OCI-LY1 (cell line): ENCODE data around the gene MZT2A.
A peak's percentile ranks its signal among the peaks of the same experiment; 100 is the strongest.
"Not testable (repeated sequence)": the region's sequence is repeated elsewhere in the genome, so short reads cannot be mapped to it uniquely, and the experiment has no call there.

Experiments
- H2AFZ ChIP-seq: fragments of 200-600 bp; sonication (generic), shearing (Covaris generic); 2 replicates; pipeline ENCODE4 v1.6.0; 2014; ENCODE audit warnings: antibody characterized with exemption, mild to moderate bottlenecking, low read length
- H3F3A ChIP-seq: fragments of 200-600 bp; sonication (generic), shearing (Covaris generic); 2 replicates; pipeline ENCODE4 v1.6.0; 2014; ENCODE audit warnings: mild to moderate bottlenecking, antibody characterized with exemption, low read length, moderate library complexity; ENCODE audit not compliant: insufficient read depth
- H3K27ac ChIP-seq: fragments of 200-600 bp; sonication (generic); 2 replicates; pipeline ENCODE4 v1.5.1; 2014; ENCODE audit warnings: low read length, mixed run types, mild to moderate bottlenecking, low read depth; ENCODE audit not compliant: poor library complexity, severe bottlenecking
- H3K27me3 ChIP-seq: fragments of 200-600 bp; sonication (generic); 2 replicates; pipeline ENCODE4 v1.6.0; 2014; ENCODE audit warnings: antibody characterized with exemption, mild to moderate bottlenecking, low read length, moderate library complexity; ENCODE audit not compliant: insufficient read depth
- H3K36me3 ChIP-seq: fragments of 200-600 bp; sonication (generic); 2 replicates; pipeline ENCODE4 v1.6.1; 2014; ENCODE audit warnings: mild to moderate bottlenecking, antibody characterized with exemption, low read length, moderate library complexity, mixed read lengths; ENCODE audit not compliant: insufficient read depth
- H3K4me1 ChIP-seq: fragments of 200-600 bp; sonication (generic); 2 replicates; pipeline ENCODE4 v1.5.1; 2014; ENCODE audit warnings: mild to moderate bottlenecking, low read length, moderate library complexity; ENCODE audit not compliant: insufficient read depth, severe bottlenecking
- H3K4me2 ChIP-seq: fragments of 200-600 bp; sonication (generic), shearing (Covaris generic); 2 replicates; pipeline ENCODE4 v1.6.1; 2014; ENCODE audit warnings: low read length
- H3K4me3 ChIP-seq: fragments of 200-600 bp; sonication (generic); 2 replicates; pipeline ENCODE4 v1.5.1; 2014; ENCODE audit warnings: low read length, low read depth, mild to moderate bottlenecking, mixed read lengths; ENCODE audit not compliant: poor library complexity, severe bottlenecking
- H3K79me2 ChIP-seq: fragments of 200-600 bp; shearing (Covaris generic); 2 replicates; pipeline ENCODE4 v1.6.1; 2016; ENCODE audit warnings: mixed run types, low read length, mixed read lengths; ENCODE audit not compliant: insufficient read depth
- H3K9ac ChIP-seq: fragments of 200-600 bp; sonication (generic), shearing (Covaris generic); 2 replicates; pipeline ENCODE4 v1.6.1; 2014; ENCODE audit warnings: mild to moderate bottlenecking, low read length, mixed read lengths
- H3K9me2 ChIP-seq: fragments of 200-600 bp; sonication (generic), shearing (Covaris generic); 2 replicates; pipeline ENCODE4 v1.6.1; 2014; ENCODE audit warnings: low read depth, mild to moderate bottlenecking, low read length, mixed read lengths
- H3K9me3 ChIP-seq: fragments of 200-600 bp; shearing (Covaris generic); 2 replicates; pipeline ENCODE4 v1.6.1; 2014; ENCODE audit warnings: low read length, mixed read lengths
- H4K20me1 ChIP-seq: fragments of 200-600 bp; sonication (generic), shearing (Covaris generic); 2 replicates; pipeline ENCODE4 v1.6.0; 2016; ENCODE audit warnings: mild to moderate bottlenecking, low read length; ENCODE audit not compliant: insufficient read depth
- CTCF ChIP-seq: fragments of 200-600 bp; sonication (generic), shearing (Covaris generic); IDR thresholded peaks from 2 replicates; pipeline ENCODE4 v1.5.1; 2017; ENCODE audit warnings: mild to moderate bottlenecking, antibody characterized with exemption, low read length, moderate library complexity, mixed read lengths
- EZH2 ChIP-seq: fragments of 200-600 bp; sonication (generic), shearing (Covaris generic); IDR thresholded peaks from 2 replicates; pipeline ENCODE4 v1.8.0; 2017; ENCODE audit warnings: borderline replicate concordance, mixed run types, mild to moderate bottlenecking, antibody characterized with exemption, low read length, moderate library complexity, mixed read lengths

MZT2A gene

GRCh38 chr2:131492015-131492417, at the start of gene MZT2A:
Gene MZT2A, minus strand, starts transcription at chr2:131492397. Its CDS starts 21 bp downstream, at chr2:131492376.
- H2AFZ ChIP-seq, H3K9me3 ChIP-seq, H3K9me2 ChIP-seq, H3F3A ChIP-seq, H4K20me1 ChIP-seq, H3K27me3 ChIP-seq: not testable (repeated sequence)
- Histone ChIP-seq H3K4me2 (peak within 1 kb of the TSS; percentile 96), H3K27ac (peak within 1 kb of the TSS; percentile 77), H3K4me1 (peaks cover 34% of the 10 kb centered on the region), H3K4me3 (peak within 1 kb of the TSS; percentile 97), H3K79me2 (peaks cover 40% of the 10 kb centered on the region), H3K36me3 (peaks cover 10% of the 10 kb centered on the region; the same call in 1 of the 2 replicates), H3K9ac (peak within 1 kb of the TSS; percentile 98)

- H2AFZ ChIP-seq, H4K20me1 ChIP-seq, H3K9me3 ChIP-seq, H3K36me3 ChIP-seq, H3K9ac ChIP-seq, H3K4me2 ChIP-seq, H3K79me2 ChIP-seq, H3K4me1 ChIP-seq, H3K9me2 ChIP-seq, H3K4me3 ChIP-seq, H3K27me3 ChIP-seq, H3K27ac ChIP-seq, H3F3A ChIP-seq: not testable (repeated sequence)
Observed at GRCh38 chr2:131538856-131539255, 46.7 kb upstream of the MZT2A start.

- not testable (repeated sequence) for H3K4me1 ChIP-seq, H3F3A ChIP-seq, H3K9ac ChIP-seq, H4K20me1 ChIP-seq, H3K9me2 ChIP-seq, H3K27ac ChIP-seq, H3K79me2 ChIP-seq, H3K4me3 ChIP-seq, H3K27me3 ChIP-seq, H3K4me2 ChIP-seq, H2AFZ ChIP-seq, H3K36me3 ChIP-seq, H3K9me3 ChIP-seq
Observed at GRCh38 chr2:131536841-131537240, 44.6 kb upstream of the MZT2A start.

GRCh38 chr2:131535951-131536826, 44.0 kb upstream of the MZT2A start:
- not testable (repeated sequence) for H2AFZ ChIP-seq, H3K9me3 ChIP-seq, H3K4me3 ChIP-seq, H3K9me2 ChIP-seq, H4K20me1 ChIP-seq, H3K79me2 ChIP-seq, H3K9ac ChIP-seq, H3K4me1 ChIP-seq, H3F3A ChIP-seq, H3K27ac ChIP-seq, H3K4me2 ChIP-seq, H3K27me3 ChIP-seq, H3K36me3 ChIP-seq

GRCh38 chr2:131535526-131535925, 43.3 kb upstream of the MZT2A start:
- TF ChIP-seq CTCF: no peak
- TF ChIP-seq EZH2: no peak
- no peak overlapping the region for H3K27ac ChIP-seq
- no peaks in the 10 kb centered on the region for H3K4me1 ChIP-seq
- H3K79me2 ChIP-seq: no peaks in the 10 kb centered on the region
- no peaks in the 10 kb centered on the region for H4K20me1 ChIP-seq
- H3K36me3 ChIP-seq: no peaks in the 10 kb centered on the region
- H3K9ac ChIP-seq: no peak overlapping the region
- no peak overlapping the region for H2AFZ ChIP-seq
- no peaks in the 10 kb centered on the region for H3K27me3 ChIP-seq
- H3K4me3 ChIP-seq: no peak overlapping the region
- no peaks in the 10 kb centered on the region for H3F3A ChIP-seq
- no peaks in the 10 kb centered on the region for H3K9me3 ChIP-seq
- no peaks in the 10 kb centered on the region for H3K9me2 ChIP-seq
- H3K4me2 ChIP-seq: no peak overlapping the region

- not testable (repeated sequence) for H4K20me1 ChIP-seq, H2AFZ ChIP-seq, H3K9me2 ChIP-seq, H3K4me1 ChIP-seq, H3K9me3 ChIP-seq, H3K27ac ChIP-seq, H3K27me3 ChIP-seq, H3K36me3 ChIP-seq, H3F3A ChIP-seq, H3K79me2 ChIP-seq, H3K9ac ChIP-seq, H3K4me2 ChIP-seq, H3K4me3 ChIP-seq
Observed at GRCh38 chr2:131534965-131535364, 42.8 kb upstream of the MZT2A start.

- H3K27me3 ChIP-seq, H3K27ac ChIP-seq, H3K79me2 ChIP-seq, H3K9me2 ChIP-seq, H3K36me3 ChIP-seq, H2AFZ ChIP-seq, H3K9me3 ChIP-seq, H4K20me1 ChIP-seq, H3K4me1 ChIP-seq, H3F3A ChIP-seq, H3K4me2 ChIP-seq, H3K9ac ChIP-seq, H3K4me3 ChIP-seq: not testable (repeated sequence)
Observed at GRCh38 chr2:131534317-131534672, 42.1 kb upstream of the MZT2A start.
